Effector memory CD4-positive, alpha-beta T cell (primary cell): Measurements from ENCODE around the gene PLXND1.
A peak's percentile ranks its signal among the peaks of the same experiment; 100 is the strongest.

Experiments
- DNase-seq, 3 donors: peaks; one replicate each; pipeline ENCODE4 v3.0.0-alpha.2; 2020
- H3K27ac ChIP-seq: 2 replicates; pipeline ENCODE4 v1.7.0; 2013; ENCODE audit warnings: mild to moderate bottlenecking, low read length, moderate library complexity; ENCODE audit not compliant: insufficient read depth, poor library complexity, severe bottlenecking
- H3K27me3 ChIP-seq: replicated peaks from 2 replicates; pipeline ENCODE4 v1.7.0; 2013; ENCODE audit warnings: mild to moderate bottlenecking, low read length; ENCODE audit not compliant: insufficient read depth, control insufficient read depth, poor library complexity, severe bottlenecking
- H3K36me3 ChIP-seq: 2 replicates; pipeline ENCODE4 v1.7.0; 2013; ENCODE audit warnings: mild to moderate bottlenecking, low read length, moderate library complexity; ENCODE audit not compliant: control insufficient read depth, insufficient read depth
- H3K4me1 ChIP-seq: 2 replicates; pipeline ENCODE4 v1.7.0; 2013; ENCODE audit warnings: low read length, mild to moderate bottlenecking; ENCODE audit not compliant: control insufficient read depth, insufficient read depth, poor library complexity, severe bottlenecking
- H3K4me3 ChIP-seq: 2 replicates; pipeline ENCODE4 v1.7.0; 2013; ENCODE audit warnings: low read length, low read depth, mild to moderate bottlenecking; ENCODE audit not compliant: insufficient read depth, poor library complexity, severe bottlenecking
- H3K9me3 ChIP-seq: 2 replicates; pipeline ENCODE4 v1.7.0; 2013; ENCODE audit warnings: mild to moderate bottlenecking, low read length, moderate library complexity; ENCODE audit not compliant: control insufficient read depth

The PLXND1 gene

DNA sequence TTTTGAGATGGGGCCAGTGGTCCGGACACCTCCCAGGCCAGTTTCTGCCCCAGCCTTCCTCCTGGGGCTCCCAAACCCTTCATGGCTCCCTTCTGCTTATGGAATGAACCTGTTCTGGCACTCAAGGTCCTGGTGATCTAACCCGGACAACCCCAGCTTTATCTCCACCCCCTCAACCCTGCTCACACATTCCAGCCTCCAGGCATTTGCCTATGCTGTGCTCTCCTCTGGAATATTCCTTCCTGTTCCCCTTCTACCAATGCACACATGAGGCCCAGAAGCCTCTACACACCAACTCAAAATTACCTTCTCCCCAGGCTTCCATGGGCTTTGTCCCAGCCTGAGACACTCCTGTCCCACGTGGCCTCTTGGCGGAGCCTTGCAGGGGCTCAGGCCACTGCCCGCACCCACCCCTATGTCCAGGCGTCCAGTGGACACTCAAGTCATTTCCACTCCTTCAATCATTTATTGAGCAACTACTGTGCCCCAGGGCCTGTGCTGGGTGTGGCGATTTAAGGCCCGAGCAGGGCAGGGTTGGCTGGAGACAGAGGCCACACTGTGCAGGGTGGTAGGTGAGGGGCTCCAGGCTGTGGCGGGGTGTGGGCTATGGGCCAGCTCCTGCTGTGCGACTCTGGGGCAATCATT lies 18.8 kb downstream of the PLXND1 start:
- Histone ChIP-seq H3K27ac (no peak overlapping the region), H3K36me3 (no peaks in the 10 kb centered on the region), H3K27me3 (no peaks in the 10 kb centered on the region), H3K4me3 (no peak overlapping the region), H3K4me1 (no peaks in the 10 kb centered on the region), H3K9me3 (no peaks in the 10 kb centered on the region)
- DNase-seq: no peak

DNA sequence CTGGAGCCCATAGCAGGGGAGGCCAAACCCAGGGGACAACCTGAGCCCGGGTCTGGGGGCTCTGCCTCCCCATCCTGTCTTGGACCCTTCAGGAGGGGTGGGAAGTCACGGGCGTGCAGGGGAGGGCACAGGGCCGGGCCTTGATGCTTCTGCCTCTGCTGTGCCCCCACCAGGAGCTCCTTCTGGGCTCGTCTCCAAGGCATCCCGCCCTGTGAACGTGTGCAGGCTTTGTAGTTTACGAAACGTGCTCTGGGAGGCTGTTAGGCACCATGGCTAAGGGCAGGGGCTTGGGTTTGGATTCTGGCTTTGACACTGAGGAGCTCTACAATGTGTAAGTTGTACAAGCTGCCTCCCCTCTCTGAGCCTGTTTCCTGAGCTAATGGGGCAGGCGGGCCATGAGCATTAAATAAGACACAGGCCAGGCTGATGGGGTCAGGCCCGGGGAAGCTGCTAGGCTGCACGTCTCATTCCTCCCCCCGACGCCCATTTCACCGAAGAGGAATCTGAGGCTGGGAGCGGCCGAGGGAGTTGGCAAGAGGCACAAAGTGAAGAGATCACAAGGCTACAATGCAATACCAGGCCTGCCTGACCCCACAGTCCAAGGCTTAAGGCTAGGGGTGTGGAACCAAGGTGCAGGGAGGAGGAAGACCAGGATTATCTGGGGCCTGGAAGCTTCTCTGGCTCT lies 19.6 kb downstream of the PLXND1 start:
- no peaks in the 10 kb centered on the region for H3K9me3 ChIP-seq
- H3K4me3 ChIP-seq: no peak overlapping the region
- no peaks in the 10 kb centered on the region for H3K4me1 ChIP-seq
- no peaks in the 10 kb centered on the region for H3K36me3 ChIP-seq
- no peak for DNase-seq
- H3K27ac ChIP-seq: no peak overlapping the region
- no peaks in the 10 kb centered on the region for H3K27me3 ChIP-seq

DNA sequence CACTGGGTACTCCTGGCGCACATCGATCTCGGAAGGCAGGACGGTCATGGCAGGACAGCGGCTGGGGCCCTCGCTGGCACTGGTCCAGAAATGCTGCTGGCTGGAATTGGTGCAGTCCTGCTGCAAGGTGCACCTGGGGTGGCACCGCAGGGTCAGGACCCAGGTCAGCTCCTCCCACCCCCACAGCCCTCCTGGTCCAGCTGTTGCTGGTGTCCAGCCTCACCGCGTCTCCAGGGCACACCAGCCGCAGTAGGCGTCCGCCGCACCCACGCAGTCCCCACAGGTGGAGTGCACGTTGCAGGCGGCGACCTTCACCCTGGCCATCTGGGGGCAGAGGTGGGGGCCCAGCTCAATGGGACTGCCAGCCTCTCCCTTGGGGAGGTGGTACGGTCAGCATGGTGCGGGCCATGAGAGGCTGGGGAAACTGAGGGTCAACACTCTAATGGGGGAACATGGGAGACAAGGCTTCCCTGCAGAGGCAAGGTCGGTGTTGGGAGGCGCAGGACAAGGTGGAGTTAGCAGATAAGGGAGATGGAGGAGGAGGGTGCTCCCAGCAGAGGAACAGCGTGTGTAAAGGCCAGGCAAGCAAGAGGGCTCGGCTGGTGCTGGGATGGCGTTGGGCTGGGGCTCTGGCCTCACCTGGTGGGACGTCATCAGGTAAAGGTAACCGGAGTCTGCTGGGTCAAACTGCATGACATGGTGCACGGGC lies 20.4 kb downstream of the PLXND1 start:
- Histone ChIP-seq H3K4me1 (no peaks in the 10 kb centered on the region), H3K27me3 (no peaks in the 10 kb centered on the region), H3K4me3 (no peak overlapping the region), H3K9me3 (no peaks in the 10 kb centered on the region), H3K36me3 (no peaks in the 10 kb centered on the region), H3K27ac (no peak overlapping the region)
- DNase-seq: no peak

DNA sequence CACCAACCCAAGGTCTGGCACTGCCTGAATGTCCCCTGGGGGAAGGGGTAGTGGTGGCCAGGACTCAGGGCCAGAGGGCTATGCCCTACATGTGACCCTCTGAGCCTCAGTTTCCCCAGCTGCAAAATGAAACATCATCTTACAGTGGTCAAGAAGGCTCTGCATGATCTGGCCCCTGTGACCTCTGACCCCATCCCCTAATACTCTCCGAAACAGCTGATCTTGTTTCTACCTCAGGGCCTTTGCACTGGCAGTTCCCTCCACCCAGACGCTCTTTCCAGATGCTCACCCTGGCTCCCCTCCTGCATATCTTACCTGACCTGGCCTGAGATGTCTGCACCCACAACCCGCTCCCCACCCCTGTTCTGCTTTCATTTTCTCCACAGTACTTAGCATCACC lies 21.8 kb downstream of the PLXND1 start:
- DNase-seq: no peak
- H3K36me3 ChIP-seq: no peaks in the 10 kb centered on the region
- H3K27ac ChIP-seq: no peak overlapping the region
- no peaks in the 10 kb centered on the region for H3K27me3 ChIP-seq
- no peaks in the 10 kb centered on the region for H3K4me1 ChIP-seq
- no peak overlapping the region for H3K4me3 ChIP-seq
- H3K9me3 ChIP-seq: no peaks in the 10 kb centered on the region

DNA sequence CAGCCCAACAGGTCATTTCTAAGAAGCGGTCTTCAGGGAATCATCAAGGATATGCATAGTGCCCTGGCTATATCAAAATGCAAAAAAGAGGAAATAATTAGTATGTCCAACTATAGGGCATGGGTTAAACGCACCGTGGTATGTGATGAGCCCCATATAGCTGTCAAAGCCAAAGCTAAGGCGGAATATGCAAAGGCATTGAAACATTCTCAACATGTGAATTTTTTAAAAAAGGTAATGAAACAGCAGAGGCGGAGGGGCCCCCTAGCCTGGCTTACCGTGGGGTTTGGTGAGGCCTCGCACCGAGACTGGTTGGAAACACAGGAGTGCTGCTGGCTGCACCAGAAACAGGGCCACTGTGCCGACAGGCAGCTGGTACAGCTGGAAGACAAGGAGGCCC lies 23.2 kb downstream of the PLXND1 start:
- Histone ChIP-seq H3K4me1 (peaks cover 9% of the 10 kb centered on the region), H3K27me3 (no peaks in the 10 kb centered on the region), H3K9me3 (no peaks in the 10 kb centered on the region), H3K27ac (no peak overlapping the region), H3K4me3 (no peak overlapping the region), H3K36me3 (no peaks in the 10 kb centered on the region)
- no peak for DNase-seq

DNA sequence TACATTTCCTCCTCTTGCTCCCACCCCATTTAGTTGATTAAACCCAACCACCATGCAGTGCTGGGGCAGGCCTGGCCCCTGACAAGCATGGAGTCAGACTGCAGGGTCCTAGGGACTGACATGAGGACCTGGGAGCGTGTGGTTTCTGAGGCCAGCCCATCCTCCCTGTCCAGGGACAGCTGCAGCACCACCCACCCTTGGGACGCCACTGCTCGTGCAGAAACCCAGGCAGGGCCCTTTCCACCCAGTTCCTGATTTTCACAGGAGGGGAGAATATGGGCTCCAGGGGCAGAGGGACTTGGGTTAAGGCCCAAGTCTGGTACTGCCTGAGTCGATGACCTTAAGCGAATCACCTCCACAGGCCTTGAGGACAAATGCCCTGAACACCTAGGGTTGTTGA lies 23.7 kb downstream of the PLXND1 start:
- DNase-seq: no peak
- H3K36me3 ChIP-seq: no peaks in the 10 kb centered on the region
- H3K4me3 ChIP-seq: no peak overlapping the region
- no peak overlapping the region for H3K27ac ChIP-seq
- no peaks in the 10 kb centered on the region for H3K27me3 ChIP-seq
- peaks cover 14% of the 10 kb centered on the region for H3K4me1 ChIP-seq
- no peaks in the 10 kb centered on the region for H3K9me3 ChIP-seq

DNA sequence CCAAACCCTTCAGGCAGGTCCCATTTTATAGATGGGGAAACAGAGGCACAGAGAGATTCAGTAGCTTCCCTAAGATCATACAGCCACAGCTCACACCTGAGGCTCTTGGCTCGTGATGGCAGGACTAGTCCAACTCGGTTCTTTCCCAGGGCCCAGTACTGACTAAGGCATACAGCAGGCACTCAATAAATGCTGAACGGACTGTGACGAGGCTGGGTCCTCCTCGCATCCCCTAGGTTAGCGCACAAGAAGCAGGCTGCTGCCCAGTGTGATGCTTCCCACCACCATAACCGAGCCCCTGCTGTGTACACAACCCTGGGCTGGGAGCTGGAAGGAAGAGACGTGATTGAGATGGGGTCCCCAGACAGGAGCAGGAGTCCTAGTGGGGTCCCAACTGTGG lies 24.9 kb downstream of the PLXND1 start:
- Histone ChIP-seq H3K27me3 (no peaks in the 10 kb centered on the region), H3K27ac (no peak overlapping the region), H3K4me1 (peaks cover 25% of the 10 kb centered on the region), H3K9me3 (no peaks in the 10 kb centered on the region), H3K36me3 (no peaks in the 10 kb centered on the region), H3K4me3 (no peak overlapping the region)
- no peak for DNase-seq

DNA sequence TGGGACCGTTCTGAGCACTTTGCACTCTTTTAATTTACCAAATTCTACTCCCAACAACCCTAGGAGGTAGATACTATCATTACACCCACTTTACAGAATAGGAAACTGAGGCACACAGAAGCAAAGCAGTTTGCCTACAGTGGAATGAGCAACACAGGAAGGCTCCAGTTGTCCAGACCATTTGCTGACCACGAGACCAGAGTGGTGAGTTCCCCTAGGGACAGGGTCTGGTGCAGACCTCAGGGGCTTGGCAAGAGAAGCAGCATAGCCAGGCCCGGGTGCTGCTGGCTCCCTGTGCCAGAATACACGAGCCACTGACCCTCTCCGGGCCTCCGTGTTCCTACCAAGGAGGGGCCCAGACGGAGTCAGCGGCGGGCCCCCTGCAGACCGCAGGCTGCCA lies 26.5 kb downstream of the PLXND1 start:
- H3K9me3 ChIP-seq: no peaks in the 10 kb centered on the region
- peaks cover 41% of the 10 kb centered on the region for H3K4me1 ChIP-seq
- no peaks in the 10 kb centered on the region for H3K36me3 ChIP-seq

DNA sequence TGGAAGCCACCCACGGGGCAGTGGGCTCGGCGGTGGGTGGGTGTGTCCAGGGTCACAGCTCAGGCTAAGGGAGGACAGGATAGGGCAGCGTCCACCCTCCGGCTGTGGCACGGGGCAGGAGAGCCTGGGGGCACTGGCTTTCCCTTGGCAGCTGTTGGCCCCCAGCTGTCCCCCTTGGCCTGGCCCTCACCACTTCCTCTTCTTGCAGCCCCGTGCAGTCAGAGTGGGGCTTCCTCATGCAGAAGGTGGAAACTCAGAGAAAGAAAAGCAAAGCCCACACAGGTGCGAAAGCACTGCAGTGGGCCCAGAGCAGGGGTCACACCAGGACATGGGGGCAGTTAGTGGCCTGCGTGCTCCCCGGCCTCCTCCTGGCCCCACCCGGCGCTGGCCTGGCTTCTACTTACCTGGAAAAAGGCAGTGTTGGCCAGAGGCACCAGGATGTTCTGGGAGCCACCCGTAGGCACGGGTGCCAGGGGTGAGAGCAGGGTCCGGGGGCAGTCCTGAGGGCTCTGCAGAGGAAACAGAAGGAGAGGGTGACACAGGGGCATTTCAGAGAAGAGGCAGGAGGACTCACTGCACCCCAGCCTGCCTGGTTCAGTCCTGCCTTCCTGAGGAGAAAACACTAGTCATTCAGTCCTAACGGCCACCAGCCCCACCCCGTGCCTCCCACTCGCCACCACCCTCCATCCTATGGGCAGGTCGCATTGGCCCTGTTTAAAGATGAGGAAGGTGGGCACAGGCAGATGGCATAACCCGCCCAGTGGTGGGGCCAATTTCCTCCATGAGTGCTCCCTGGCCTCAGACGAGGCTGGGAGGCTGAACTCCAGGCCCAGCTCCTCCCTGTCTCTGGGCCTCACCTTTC lies 28.3 kb downstream of the PLXND1 start:
- peaks cover 43% of the 10 kb centered on the region for H3K4me1 ChIP-seq
- peak overlapping the region; percentile 40 for H3K27ac ChIP-seq
- H3K4me3 ChIP-seq: no peak overlapping the region
- H3K9me3 ChIP-seq: no peaks in the 10 kb centered on the region
- no peak for DNase-seq
- no peaks in the 10 kb centered on the region for H3K27me3 ChIP-seq
- H3K36me3 ChIP-seq: no peaks in the 10 kb centered on the region

More for the DNA sequence above, 26.5 kb downstream of the PLXND1 start:
- no peak overlapping the region for H3K4me3 ChIP-seq
- H3K27ac ChIP-seq: no peak overlapping the region
- H3K27me3 ChIP-seq: no peaks in the 10 kb centered on the region
- DNase-seq: no peak
